GM10266 (cell line): ENCODE measurements around the gene MRPL53.

Source experiments
- DNase-seq: peaks from one replicate; pipeline ENCODE4 v3.0.0; 2012; ENCODE audit errors: extremely low spot score
- CTCF ChIP-seq: IDR thresholded peaks from 2 replicates; pipeline ENCODE4 v1.5.1; 2012; ENCODE audit warnings: mild to moderate bottlenecking, low read depth; ENCODE audit not compliant: control insufficient read depth, insufficient read depth; ENCODE audit errors: missing control alignments

Gene MRPL53

GRCh38 chr2:74430502-74430901 lies 42.0 kb downstream of the MRPL53 start:
- no peak for TF ChIP-seq CTCF
- DNase-seq: no peak

- no peak for TF ChIP-seq CTCF
- no peak for DNase-seq
Observed at GRCh38 chr2:74429487-74430451, 42.7 kb downstream of the MRPL53 start.

- no peak for TF ChIP-seq CTCF
- DNase-seq: no peak
Observed at GRCh38 chr2:74428675-74429074, 43.8 kb downstream of the MRPL53 start.

- no peak for DNase-seq
- no peak for TF ChIP-seq CTCF
Observed at GRCh38 chr2:74427551-74427950, 44.9 kb downstream of the MRPL53 start.

- TF ChIP-seq CTCF: no peak
- DNase-seq: no peak
Observed at GRCh38 chr2:74426181-74426758, 46.2 kb downstream of the MRPL53 start.

GRCh38 chr2:74425523-74425922 lies 47.0 kb downstream of the MRPL53 start:
- no peak for TF ChIP-seq CTCF
- DNase-seq: no peak

GRCh38 chr2:74424995-74425406 lies 47.5 kb downstream of the MRPL53 start:
- DNase-seq: no peak
- TF ChIP-seq CTCF: no peak
